Measurements from ENCODE around the gene ARMH1.
A peak's percentile ranks its signal among the peaks of the same experiment; 100 is the strongest.
"Not testable (repeated sequence)": the region's sequence is repeated elsewhere in the genome, so short reads cannot be mapped to it uniquely, and the experiment has no call there.

ARMH1 gene

DNA sequence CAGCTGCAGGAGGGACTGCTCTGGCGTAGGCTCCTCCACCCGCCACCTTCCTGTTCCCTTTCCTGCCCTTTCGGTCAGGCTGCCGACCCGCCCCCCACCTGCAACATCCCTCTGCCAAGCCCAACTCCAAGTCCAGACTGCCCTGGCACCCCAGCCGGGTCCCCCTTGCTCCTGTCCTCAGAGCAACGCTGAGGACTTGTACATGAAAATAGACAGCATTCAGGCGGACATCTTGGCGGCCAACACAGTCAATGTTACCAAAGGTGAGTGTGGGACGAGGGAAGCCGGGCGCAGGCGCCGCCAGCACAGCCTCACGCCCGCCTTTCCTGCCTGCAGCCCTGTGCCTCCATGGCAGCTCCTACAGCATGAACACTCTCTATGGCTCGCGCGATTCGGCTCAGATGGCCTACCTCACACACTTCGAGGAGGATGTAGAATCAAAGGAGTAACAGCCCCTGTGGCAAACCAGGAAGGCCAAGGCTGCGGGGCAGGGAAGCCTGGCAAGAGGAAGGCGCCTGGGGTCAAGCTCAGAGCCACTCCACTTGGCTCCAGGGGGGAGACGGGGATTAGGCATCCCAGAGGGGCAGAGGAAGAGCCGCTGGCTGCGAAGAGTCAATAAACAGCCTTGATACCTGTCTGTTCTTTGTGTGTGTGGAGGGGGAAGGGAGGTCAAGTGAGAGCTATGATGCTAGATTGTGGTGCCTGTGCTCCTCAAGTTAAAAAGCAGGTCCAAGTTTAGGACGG lies 50.6 kb downstream of the ARMH1 start:
- DNase-seq, result no peak

DNA sequence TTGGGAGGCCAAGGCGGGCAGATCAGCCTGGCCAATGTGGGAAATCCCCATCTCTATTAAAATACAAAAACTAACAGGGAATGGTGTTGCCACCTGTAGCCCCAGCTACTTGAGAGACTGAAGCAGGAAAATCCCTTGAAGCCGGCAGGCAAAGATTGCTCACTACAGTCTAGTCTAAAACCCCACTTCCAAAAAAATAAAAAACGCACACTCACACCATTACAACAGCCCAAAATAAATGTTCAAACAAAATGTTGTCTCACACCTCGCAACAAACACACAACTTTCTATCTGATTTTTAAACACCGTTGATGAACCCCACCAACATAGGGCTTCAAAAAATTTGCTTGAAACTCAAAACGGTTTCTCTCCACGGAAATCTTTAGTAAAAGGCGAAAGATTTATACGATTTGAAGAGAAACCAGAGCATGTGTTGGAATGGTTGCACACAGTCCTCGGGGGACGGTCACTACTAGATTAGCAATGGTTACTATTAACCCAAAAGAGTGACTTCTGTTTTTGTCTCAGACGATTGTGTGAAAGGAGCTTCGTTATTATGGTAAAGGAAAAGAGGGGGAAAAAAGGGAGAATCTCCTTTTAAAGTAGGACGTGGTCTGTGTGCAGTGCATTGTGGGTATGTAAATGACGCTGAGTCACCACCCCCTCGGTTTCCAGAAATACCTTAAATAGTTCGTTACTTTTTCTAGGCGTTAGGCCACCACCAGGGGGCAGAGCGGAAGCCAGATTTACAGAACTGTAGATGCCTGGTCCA lies 56.4 kb downstream of the ARMH1 start, which contains the start of gene RNU5D-1:
TSS of gene RNU5D-1 (minus strand) at position 430 of the 772 bp plus-strand sequence.
- peak; percentile 91 for DNase-seq

DNA sequence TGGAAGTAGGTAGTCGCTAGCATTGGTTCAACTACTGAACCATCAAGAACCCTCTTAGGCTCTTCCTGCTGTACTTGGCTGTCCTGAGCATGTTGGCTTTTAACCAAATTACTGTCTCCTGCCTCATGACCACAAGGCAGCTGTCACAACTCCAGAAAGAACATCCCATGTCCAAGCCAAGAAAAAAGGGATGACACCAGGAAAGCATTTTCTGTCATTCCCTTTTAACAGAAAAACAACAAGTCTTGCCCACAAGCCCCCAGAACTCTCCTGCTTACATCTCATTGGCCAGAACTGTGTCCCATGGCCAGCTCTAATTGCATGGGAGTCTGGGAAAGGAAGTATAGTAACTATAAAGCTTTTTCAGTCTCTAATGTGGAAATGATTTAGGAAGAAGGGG lies 58.9 kb downstream of the ARMH1 start:
- DNase-seq, result no peak

DNA sequence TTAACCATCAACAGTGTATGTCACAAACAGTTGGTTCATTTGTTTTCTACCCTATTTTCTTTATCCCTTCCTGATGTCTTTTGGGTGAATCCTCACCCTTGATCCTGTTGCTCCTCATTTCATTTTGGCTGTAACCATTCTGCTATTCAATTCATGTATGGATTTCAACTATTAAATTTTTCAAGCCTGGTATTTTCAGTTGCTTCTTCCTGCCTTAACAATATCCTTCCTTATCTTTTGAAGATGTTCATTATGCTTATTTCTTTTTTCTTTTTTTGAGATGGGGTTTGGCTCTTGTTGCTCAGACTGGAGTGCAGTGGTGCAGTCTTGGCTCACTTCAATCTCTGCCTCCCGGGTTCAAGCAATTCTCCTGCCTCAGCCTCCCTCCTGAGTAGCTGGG lies 59.3 kb downstream of the ARMH1 start:
- DNase-seq, result no peak

DNA sequence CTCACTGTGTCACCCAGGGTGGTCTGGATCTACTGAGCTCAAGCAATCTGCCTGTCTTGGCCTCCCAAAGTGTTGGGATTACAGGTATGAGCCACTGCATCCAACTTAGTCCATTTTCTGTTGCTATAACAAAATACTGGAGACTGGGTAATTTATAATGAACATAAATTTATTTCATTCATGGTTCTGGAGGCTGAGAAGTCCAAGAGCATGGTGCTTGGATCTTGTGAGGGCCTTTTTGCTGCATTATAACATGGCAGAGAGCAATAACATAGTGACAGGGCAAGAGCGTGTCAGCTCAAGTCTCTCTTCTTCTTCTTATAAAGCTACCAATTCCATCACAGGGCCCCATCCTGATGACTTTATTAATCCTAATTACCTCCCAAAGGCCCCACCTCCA lies 61.5 kb downstream of the ARMH1 start:
- DNase-seq, result no peak

DNA sequence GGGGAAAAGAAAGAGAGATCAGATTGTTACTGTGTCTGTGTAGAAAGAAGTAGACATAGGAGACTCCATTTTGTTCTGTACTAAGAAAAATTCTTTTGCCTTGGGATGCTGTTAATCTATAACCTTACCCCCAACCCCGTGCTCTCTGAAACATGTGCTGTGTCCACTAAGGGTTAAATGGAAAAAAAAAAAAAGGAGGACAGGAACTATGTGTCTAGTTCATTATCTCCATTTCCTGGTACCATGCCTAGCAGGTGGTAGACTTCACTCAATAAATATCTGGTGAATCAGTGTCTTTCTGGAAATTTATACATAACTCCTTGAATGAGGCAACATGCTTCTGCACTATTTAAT lies 64.4 kb downstream of the ARMH1 start:
- not testable (repeated sequence) for DNase-seq

DNA sequence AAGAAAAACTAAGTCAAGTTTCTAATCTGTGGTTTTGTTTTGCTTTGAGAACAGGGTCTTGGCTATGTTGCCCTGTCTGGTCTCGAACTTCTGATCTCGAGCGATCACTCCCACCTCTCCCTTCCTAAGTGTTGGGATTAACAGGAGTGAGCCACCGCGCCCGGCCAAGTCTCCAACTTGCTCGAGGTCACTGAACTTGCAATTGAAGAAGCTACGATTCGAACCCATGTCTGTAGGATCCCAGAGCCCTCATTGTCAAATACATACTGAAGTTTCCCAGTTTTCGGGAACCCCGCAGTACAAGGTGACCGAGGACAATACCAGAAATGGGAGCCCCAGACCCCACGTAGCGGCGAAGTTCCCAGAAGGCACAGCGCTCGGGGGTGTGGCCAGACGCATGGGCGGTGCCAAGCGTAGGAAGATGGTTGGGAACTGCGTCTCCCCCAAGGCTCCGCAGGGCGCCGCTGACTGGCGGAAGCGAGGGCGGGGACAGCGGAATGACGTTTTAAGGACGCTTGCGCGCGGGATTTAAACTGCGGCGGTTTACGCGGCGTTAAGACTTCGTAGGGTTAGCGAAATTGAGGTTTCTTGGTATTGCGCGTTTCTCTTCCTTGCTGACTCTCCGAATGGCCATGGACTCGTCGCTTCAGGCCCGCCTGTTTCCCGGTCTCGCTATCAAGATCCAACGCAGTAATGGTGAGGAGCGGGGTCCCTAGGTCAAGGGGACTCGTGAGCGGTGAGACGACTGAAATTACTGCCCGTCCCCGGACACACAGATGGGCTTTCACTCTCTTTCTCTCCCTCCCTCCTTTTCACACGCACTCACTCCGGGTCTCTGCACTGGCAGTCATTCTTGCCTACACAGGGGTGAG lies 65.0 kb downstream of the ARMH1 start, which contains the start of gene KIF2C:
TSS of gene KIF2C (plus strand) at position 531 of the 872 bp plus-strand sequence. CDS start at position 627, 96 bp downstream.
- peak; percentile 96 for DNase-seq

DNA sequence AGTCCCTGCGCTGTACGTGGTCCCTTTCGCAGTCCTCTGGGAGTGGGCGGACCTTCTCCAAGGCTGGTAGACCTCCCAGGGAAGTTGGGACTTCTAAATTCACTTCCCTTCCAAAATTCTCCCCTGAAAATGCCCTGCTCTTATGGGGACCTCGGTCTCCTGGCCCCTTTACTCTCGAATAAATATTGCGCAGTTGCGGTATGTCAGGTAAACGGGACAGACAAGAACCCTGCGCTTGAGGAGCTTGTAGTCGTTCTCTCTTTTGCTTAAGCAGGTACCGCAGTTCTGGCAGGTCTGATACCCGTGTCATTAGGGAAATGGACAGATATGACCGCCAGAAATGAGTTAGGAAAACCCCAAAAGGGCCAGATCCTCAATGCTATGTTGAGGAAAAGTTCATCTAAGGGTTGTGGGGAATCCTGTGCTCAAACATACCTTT lies 65.7 kb downstream of the ARMH1 start:
- no peak for DNase-seq

DNA sequence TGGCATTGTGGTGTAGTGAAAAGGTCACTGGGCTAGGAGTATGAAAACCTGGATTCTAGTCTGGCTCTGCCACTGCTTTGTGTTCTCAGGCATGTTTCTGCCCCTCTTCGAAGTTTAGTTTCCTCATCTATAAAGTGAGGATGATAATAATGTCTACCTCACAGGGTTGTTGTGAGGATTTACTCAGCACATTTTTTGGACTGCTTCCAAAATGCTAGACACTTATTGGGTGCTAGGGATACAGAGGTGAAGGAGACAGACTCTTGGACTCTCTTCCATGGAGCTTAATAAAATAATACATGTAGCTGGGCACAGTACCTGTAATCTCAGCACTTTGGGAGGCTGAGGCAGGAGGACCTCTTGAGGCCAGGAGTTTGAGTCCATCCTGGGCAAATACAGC lies 68.7 kb downstream of the ARMH1 start:
- DNase-seq, result no peak

DNA sequence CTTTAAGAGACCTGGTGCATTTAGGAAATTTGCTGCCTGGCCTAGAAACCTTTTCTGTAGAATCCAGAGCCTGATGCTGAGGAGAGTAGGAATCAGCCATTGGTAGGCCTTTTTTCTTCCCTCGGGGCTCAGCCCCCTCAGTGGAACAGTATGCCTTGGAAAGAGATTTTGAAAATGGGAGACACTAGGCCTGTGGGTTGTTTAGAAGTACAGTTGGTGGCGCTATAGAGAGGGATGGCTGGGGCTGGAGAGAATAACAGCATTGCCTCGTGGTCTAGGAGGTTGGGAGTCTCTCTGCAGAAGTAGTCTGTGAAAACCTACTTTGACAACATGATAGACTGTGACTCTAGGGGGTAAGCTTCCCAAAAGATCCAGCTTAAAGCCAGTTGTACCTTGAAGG lies 73.4 kb downstream of the ARMH1 start:
- no peak for DNase-seq

DNA sequence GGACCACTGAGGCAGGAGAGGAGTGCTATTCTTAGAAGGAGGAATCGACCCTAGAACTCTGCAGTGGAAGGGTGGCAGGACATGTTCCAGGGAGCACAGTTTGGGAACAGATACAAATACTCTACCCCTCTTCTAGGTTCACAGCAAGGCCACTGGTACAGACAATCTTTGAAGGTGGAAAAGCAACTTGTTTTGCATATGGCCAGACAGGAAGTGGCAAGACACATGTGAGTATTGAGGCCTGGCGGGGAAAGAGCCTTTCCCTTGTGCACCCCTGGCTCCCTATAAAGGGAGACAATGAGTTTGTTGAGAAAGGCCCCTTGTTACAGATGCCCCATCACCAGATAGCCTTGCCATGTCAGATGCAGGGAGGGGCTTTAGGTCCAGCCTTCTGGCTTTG lies 82.9 kb downstream of the ARMH1 start:
- DNase-seq, result no peak

DNA sequence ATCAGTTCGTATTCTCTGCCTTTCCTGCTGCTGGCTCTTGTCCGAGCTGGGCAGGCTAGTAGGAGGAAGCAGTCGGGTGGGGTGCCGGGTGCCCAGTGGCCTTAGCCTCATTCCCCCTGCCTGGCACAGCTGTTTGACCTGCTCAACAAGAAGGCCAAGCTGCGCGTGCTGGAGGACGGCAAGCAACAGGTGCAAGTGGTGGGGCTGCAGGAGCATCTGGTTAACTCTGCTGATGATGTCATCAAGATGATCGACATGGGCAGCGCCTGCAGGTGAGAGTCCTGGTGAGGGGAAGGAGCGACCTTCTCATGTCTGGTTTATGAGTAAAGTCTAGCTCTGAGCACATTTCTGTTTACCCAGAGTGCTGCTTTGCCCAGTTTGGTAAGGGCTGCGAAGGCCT lies 84.6 kb downstream of the ARMH1 start:
- DNase-seq, result no peak

DNA sequence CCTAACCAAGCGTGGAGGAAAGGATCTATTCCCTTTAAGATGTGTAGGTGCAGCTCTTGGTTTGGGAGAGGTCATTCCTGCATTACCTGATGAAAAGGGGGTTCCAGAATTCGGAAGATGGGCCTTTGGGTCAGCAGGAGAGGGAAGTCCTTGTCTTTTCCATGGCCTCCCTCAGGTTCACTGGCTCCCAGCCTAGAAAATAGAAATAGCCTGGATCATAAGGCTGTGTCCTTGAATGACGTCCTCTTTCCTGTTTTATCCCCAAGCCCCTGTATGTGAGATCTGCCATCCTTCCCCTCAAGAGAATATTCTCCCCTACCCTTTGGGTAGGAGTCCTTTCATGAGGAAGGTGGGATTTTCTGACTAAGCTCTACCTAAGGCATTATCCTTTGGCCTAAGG lies 86.4 kb downstream of the ARMH1 start:
- no peak for DNase-seq

DNA sequence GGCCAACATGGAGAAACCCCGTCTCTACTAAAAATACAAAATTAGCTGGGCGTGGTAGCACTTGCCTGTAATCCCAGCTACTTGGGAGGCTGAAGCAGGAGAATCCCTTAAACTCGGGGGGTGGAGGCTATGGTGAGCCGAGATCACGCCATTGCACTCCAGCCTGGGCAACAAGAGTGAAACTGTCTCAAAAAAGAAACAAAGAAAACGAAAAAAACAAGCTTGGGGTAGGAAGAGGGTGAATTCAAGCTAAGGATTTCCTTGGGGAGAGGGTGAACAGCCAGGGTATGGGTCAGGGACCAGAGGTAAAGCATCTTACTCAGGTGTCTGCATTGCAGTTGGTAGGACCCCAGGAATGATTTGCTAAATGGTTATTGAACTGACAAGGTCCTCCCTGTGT lies 91.9 kb downstream of the ARMH1 start:
- DNase-seq, result not testable (repeated sequence)

Measured in CD4-positive, alpha-beta T cell treated with Interleukin-15 for 1 hour (primary cell).